NB4 (cell line): ENCODE data around the gene DBF4.

Experiments used
- CTCF ChIP-seq: IDR thresholded peaks from one replicate; pipeline ENCODE4 v1.5.1; 2012; ENCODE audit warnings: low read depth, low read length
- MAX ChIP-seq: IDR thresholded peaks from 2 replicates; pipeline ENCODE4 v1.6.1; 2011; ENCODE audit warnings: low read depth, low read length
- POLR2A ChIP-seq: IDR thresholded peaks from 2 replicates; pipeline ENCODE4 v1.6.1; 2011; ENCODE audit warnings: mild to moderate bottlenecking; ENCODE audit not compliant: insufficient read length; ENCODE audit errors: extremely low read depth

DNA sequence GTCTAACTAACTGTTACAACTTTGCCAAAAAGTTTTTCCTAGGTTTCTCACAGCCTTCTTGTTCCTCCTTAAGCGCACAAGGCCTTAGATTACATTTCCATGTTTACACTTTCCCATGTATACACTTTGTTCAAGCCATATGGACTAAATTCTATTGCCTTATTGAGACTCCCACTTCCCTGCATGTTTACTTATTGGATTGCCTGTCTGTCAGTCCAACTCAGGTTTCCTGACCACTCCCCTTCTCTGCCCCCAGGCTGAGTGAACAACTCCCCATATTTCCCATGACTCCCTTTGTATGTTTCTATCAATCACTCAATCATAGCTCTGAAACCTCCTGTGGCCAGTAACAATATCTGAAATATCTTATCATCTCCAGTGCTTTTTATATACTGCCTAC, 43.2 kb upstream of the DBF4 start:
- TF ChIP-seq MAX (no peak), CTCF (no peak), POLR2A (no peak)
